Myometrial cell (primary cell): ENCODE data around the gene MED9. TPM values are rescaled to one million over a fixed set of nuclear protein-coding genes. Genes with fewer than 3 reads are reported as not detected.

Source experiments
- total RNA-seq: library from RNA; depleted of rRNA; stranded (reverse); fragments of >200 nt; gene quantifications from 2 replicates; pipeline ENCODE4 v1.2.3, GENCODE V29; 2015

Gene MED9
- 11.7 and 14.4 TPM in 2 replicates for total RNA-seq

GRCh38 chr17:17476865-17477467 lies at the start of gene MED9:
Gene MED9 (plus strand): TSS chr17:17477000. CDS start chr17:17477042, 42 bp downstream.

GRCh38 chr17:17496189-17497064 lies 19.6 kb downstream of the MED9 start, which contains the start of gene RASD1:
Gene RASD1 (minus strand): TSS chr17:17496395. CDS start chr17:17496181, 214 bp downstream.

Other genes starting within 250 kb of the MED9 start
- gene FLCN, start 239.8 kb upstream of the MED9 start, total RNA-seq: 15.3 and 17.0 TPM in 2 replicates
- 94.0 and 105 TPM in 2 replicates for gene COPS3, start 195.8 kb upstream of the MED9 start, total RNA-seq
- gene NT5M, start 173.6 kb upstream of the MED9 start, total RNA-seq: 2.8 and 3.5 TPM in 2 replicates
- 1.4 and 2.1 TPM in 2 replicates for gene RASD1, start 19.4 kb downstream of the MED9 start, total RNA-seq
- 51.6 and 74.1 TPM in 2 replicates for gene PEMT, start 114.7 kb downstream of the MED9 start, total RNA-seq
- gene RAI1, start 204.5 kb downstream of the MED9 start, total RNA-seq: 10.4 and 10.5 TPM in 2 replicates